G401 (cell line): ENCODE data around the gene FLT4. TPM values are rescaled to one million over a fixed set of nuclear protein-coding genes. Genes with fewer than 3 reads are reported as not detected.

Experiments
- DNase-seq: peaks from one replicate; pipeline ENCODE4 v3.0.0-alpha.2; 2015; ENCODE audit warnings: low spot score
- in situ Hi-C: cut with HindIII; loops from 2 replicates; pipeline ENCODE4 v1.10.0; 2016; ENCODE audit warnings: low sequenced_read_pairs, mixed read lengths
- total RNA-seq: library from RNA; depleted of rRNA; stranded (reverse); fragments of >200 nt; shearing (Covaris generic); gene quantifications from 2 replicates; pipeline ENCODE4 v1.2.3, GENCODE V29; 2014

FLT4 gene
- total RNA-seq, 1 experiment from 2014 or later, result 15.7 TPM

DNA sequence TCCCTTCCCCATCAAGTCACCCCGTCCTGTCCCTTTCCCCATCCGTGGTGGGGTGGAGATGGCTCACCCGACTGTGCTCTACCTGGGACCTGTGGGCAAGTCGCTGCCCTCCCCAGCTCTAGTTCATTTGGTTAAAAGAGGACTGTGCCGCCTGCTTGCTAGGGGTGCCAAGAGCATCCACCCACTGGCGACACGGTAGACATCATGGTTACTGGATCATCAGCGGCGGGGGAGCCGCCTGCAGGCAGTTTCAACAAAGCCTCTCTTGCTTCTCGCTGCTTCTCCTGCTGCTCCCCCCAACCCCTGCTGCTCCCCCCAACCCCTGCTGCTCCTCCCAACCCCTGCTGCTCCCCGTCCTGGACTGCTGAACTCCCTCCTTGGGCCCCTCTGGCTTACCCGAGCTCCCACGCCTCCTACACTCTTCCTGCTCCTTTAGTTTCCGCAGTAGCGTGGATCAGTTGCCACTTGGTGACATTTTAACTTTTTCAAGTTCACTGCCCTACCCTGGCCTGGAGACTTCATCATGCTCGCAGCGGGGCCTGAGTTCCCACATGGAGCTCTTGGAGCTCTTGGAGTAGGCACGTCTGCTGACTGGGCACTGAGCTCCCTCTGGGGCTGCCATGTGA lies 36.1 kb downstream of the FLT4 start:
- in situ Hi-C loops, result no loop called here
- DNase-seq, result no peak

DNA sequence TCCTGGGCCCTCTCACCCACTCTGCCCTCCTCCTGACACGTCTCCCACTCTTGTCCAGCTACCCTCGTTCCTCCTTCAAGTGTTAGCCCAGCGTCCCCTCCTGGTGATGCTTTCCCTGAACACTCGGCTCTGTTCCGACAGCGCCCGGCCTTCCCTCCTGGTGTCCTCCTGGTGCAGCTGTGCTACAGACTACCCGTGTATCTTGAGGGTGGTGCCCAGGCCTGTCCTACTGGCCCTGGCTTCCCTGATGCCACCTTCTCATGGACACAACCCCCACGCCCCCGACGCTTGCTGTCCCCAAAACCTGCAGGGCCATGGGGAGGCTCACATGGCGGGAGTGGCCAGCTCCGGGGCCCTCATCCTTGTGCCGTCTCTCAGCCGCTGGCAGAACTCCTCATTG lies 36.7 kb downstream of the FLT4 start:
- DNase-seq, result no peak
- in situ Hi-C loops, result no loop called here

DNA sequence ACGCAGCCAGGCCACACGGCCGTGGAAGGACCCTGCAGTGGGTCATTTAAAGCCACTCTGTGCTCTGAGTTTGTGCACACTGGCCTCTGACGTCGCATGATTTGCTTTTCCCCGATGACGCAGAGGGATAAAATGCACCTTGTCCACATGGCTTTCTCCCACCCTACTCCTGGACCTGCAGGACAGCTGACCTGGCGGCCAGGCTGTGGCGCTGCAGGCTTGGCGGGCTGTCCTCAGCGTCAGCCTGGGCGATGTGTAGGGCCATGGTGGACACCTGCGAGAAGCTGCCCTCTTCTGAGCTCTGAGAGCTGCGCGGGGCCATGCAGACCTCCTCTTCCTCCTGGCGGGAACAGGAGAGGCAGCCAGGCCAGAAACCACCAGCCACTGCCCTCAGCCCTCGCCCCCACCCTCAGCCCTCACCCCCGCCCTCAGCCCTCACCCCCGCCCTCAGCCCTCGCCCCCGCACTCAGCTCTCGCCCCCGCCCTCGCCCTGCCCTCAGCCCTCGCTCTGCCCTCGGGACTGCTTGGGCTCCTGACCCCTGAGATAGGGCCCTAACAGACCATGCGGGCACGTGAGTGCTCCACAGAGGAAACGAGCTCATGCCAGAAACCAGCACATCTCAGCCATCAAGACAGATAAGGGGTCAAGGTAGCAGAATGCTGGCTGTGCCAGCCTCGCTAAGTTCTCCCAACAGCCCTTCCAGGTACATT lies 38.1 kb downstream of the FLT4 start:
- in situ Hi-C loops, result no loop called here
- no peak for DNase-seq

DNA sequence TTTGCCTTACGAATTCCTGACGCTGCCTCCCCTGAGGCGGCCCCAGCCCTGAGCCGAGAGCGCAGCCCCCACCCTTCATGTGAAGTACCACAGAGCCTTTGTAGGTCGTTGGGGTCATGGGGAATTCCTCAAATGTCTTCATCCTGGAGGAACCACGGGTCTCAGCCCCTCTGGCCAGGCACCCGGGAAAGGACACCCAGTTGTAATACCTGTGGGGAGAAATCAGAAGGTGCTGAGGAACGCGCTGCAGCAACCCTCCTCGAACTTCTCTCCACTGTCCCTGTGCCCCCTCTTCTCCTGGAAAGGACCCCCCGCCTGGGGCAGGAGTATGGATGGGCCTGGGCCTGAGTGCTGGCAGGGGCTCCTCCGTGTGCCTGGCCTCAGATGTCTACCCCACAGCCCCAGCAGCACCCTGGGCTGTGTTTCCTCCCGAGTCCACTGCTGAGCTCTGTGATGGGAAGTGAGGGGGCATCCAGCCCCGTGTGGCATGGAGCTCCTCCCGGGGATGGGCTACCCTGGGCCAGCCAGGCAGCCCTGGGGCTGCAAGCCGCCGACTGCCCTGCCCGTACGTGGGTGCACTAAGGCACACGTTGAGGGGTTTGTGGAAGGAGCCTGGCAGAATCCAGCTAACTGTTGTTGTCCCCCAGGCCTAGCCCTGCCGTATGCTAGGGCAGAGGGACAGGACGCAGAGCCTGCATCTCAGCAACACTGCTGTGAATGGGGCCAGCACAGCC lies 39.4 kb downstream of the FLT4 start:
- DNase-seq, result no peak
- in situ Hi-C loops, result no loop called here

DNA sequence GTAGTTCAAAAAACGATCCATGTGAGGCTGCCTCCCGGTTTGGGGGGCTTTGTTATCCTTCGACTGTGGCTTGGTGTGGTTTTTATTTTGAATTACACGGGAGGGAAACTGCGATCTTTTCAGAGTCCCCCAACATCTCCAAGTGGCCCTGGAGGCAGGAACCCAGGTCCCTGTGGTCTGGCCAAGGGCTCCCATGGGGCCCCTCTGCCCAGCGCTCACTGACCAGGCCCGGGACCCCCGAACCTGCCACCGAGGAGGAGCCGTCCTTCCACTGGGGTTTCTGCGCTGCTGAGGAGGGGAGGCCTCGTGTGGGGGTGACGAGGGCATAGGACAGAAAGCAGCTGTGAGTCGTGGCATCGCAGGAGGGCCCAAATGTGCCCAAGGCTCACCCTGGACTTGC lies 40.0 kb downstream of the FLT4 start:
- in situ Hi-C loops, result no loop called here
- no peak for DNase-seq

DNA sequence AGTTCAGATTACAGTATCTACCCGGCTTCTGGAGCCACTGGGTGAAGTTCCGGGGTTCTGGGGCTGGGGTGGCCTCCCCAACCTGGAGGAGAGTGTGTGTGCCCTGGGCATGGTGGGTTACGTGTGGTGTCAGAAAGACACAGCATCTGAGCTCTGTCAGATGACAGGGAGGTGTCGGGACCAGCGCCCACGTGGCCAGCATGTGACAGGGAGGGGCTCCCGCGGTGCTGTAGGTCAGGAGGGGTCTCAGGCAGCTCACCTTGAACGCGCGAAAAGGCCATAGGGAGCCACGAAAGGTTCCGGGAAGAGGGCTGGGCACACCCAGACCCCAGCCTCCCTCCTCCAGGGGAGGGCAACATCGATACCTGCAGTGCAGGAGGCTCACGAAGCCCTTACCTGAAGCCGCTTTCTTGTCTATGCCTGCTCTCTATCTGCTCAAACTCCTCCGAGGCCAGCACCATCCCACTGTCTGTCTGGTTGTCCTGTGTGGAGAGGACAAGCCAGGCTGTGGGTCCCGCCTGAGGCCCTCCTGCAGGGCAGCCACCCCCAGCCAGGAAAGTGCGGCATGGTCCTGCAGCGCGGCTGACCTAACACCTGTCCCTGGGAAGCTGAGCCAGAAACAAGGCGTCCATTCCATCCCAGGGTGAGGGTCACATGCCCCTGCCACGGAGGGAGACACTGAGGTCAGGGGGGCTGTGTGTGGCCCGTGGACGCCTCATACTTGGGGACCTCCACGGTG lies 40.7 kb downstream of the FLT4 start:
- no peak for DNase-seq
- in situ Hi-C loops, result no loop called here

DNA sequence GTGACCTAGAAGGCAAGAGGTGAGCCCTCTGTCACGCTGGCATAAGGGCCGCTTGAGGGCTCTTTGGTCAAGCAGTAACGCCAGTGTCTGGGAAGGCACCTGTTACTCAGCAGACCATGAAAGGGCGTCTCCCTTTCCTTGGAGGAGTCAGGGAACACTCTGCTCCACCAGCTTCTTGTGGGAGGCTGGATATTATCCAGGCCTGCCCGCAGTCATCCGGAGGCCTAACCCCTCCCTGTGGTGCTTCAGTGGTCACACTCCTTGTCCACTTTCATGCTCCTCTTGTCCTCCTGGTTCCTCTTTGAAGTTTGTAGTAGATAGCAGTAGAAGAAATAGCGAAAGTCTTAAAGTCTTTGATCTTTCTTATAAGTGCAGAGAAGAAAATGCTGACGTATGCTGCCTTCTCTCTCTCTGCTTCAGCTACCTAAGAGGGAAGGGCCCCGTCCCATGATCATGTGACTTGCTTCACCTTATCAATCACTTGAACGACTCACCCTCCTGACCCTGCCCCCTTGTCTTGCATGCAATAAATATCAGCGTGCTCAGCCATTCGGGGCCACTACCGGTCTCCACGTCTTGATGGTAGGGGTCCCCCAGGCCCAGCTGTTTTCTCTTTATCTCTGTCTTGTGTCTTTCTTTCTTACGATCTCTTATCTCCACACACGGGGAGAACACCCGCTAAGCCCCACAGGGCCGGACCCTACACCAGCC lies 41.4 kb downstream of the FLT4 start:
- in situ Hi-C loops, result no loop called here
- DNase-seq, result no peak

DNA sequence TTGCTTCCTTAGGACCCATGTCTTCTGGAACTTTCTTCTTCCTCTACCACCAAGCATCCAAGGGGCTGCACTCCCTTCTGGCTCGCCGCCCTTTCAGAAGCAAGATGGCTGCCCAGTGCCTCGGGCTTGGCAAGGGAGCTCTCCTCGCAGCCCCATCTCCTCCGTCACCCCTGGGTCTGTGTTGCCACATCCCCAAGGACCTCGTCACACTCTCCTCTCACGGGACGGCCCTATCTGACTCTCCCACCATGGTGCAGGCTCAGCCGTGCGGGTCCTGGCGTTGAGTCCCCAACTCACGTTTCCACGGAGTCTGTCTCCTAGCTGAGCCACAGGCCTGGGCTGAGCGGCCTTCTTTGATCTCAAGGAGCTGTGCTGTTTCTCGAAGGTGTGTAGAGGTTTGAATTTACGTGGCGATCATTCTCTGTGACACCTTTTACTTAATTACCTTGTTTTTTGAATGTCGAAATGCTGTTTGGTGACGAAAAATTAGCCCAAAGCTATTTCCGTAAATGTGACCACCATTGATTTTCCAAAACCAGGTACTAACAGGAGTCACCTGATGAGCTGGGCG lies 43.1 kb downstream of the FLT4 start:
- in situ Hi-C loops, result no loop called here
- no peak for DNase-seq

DNA sequence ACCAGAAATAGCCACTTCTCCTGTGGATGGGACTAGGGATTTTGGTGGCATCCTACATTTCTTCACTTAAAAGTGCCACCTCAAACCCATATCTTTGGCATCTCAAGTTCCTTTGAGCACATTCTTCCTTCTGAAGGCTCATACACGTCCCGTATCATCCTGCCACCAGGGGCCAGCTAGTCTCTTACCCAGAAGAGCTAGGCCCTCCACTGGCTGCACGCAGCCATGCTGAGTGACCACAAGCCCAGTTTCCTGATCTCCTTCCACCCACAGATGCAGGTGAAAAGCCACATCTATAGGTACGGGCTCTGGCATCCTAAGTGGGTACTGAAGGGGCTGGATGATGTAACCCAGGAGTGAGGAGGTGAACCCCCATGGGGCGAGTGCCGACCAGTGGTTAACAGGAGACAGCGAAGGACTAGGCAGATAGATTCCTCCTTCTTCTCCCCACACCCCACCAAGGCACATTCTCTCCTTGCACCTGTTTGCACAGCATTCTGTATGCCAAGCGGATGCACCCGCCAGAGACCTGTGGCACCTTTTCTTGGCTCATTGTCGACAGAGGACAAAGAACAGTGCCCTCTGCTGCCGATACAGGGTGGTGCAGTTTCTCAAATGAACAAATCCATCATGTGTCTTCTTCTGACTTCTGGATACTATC lies 43.7 kb downstream of the FLT4 start:
- peak; percentile 53 for DNase-seq
- in situ Hi-C loops, result no loop called here

DNA sequence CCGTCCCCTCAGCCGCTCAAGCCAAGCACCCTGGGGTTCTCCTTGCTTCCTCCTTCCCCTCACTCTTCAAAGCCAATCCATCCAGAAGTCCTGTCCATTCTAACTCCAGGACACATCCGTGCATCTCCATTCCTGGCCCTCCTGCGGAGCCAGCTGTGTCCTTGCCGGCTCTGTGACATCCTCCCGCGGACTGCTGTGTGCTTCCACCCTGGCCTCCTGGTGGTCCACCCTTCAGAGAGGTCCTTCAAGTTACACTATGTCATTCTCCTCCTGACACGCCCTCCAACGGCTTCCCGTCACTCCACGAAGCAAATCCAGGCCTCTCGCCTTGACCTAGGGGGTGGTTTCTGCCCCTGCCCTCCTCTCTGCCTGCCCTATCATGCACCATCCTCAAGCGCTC lies 45.1 kb downstream of the FLT4 start:
- no peak for DNase-seq

DNA sequence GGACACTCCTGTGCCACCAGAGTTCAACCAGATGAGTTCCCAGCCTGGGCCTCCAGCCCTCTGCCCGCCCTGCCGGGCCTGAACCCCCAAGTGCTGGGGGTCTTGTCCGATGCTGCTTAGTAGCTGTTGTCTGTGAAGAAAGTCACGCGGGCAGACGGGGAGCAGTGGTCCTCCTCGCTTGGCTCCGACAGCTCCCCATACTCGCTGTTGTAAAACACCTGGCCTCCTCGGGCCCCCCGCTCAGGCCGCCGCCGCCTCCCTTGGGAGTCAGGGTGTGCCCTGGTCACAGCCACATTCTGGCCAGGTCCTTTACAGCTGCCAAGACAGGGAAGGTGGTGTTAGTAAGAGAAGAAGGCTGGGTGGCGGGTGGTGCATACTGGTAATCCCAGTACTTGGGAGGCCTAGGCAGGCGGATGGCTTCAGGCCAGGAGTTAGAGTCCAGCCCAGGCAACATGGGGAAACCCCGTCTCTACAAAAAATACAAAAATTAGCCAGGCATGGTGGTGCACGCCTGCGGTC lies 46.3 kb downstream of the FLT4 start:
- in situ Hi-C loops, result no loop called here
- no peak for DNase-seq

More for the DNA sequence above, 45.1 kb downstream of the FLT4 start:
- in situ Hi-C loops, result no loop called here

DNA sequence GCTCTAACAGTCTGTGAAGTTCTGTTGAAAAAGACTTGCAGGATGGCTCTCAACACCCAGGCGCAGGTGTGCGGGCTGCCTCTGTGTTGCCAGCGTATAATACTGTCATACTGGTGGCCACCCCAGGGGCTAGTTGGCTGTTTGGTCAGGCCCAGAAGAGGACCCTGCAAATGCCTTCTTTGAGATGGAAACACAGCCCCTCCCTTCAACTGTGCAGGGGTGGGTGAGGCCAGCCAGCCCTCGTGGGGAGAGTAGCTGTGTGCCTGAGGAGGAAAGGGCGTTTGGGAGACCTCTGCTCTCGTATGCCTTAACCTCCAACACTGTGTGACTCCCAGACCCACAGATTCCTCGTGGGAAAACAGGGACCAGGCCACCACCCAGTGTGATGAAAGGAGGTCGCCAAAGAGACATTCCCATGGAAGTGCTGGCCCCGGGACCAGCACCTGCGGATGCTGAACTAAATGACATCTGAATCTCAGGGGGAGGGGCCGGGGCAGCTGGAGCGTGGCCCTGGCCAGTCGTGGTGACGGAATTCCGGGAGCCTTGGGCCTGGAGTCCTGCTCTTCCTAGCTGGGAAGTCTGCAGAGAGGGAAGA lies 46.8 kb downstream of the FLT4 start:
- in situ Hi-C loops, result no loop called here
- no peak for DNase-seq

DNA sequence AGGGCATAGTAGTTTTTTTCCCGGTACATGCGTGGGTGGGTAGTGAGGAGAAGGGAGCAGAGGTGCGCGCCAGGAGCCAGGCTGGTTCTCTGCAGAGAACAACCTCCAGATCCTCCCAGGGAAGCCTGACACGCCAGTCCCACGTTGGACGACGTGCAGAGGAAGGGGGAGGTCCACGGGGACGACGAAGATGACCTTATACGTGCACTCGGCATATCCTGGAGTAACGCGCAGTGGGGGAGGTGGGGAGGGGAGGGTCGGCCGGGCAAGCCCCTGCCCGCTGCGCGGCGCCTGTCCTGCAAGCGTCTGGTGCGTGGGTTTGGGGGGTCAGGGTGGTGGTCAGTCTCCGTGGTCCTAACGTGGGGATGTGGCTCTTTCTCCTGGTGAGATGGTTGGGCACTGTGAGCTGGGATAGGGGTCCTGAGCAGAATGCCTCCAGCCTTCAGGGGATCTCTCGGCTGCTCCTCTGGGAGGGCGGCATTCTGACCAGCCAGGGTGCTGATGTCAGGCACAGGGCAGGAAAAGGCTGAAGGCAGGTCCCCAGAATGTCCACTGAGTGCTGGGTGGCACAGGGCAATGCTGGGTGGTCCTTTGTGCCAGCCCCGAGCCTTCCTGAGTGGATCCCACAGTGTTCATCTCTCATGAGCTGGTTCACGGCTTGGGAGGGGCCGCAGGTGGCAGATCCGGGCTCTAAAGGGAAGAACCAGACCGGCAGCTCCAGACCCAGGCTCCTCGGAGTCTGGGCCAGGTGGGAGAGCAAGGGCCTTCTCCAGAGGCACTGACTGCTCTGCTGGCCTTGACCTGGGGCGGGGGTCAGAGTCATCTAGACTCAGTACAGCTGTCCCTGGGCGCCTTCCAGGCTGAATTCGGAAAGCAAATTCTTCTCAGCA lies 47.6 kb downstream of the FLT4 start:
- DNase-seq, result no peak
- in situ Hi-C loops, result no loop called here

DNA sequence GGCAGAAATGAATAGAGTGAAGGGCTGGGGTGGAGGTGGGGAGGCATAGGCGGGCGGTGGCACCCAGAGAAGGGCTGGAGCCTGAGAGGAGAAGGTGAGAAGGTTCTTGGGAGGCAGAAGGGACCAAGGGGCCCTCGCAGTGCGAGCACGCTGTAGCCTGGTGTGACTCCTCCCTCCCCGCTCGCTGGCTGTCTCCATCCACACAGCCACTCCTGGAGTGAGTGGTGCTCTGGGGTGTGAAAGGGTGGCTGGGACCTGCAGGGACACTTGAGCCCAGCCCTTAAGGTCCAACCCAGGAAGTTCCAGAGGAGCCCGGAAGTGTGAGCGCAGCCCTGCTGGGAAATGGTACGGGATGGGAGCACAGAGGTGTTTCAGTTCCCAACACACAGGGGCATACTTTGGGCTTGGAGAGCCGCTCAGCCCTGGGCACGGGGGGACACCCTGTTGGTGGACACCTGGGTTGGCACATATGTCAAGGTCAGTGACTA lies 48.8 kb downstream of the FLT4 start:
- DNase-seq, result no peak
- in situ Hi-C loops, result no loop called here

DNA sequence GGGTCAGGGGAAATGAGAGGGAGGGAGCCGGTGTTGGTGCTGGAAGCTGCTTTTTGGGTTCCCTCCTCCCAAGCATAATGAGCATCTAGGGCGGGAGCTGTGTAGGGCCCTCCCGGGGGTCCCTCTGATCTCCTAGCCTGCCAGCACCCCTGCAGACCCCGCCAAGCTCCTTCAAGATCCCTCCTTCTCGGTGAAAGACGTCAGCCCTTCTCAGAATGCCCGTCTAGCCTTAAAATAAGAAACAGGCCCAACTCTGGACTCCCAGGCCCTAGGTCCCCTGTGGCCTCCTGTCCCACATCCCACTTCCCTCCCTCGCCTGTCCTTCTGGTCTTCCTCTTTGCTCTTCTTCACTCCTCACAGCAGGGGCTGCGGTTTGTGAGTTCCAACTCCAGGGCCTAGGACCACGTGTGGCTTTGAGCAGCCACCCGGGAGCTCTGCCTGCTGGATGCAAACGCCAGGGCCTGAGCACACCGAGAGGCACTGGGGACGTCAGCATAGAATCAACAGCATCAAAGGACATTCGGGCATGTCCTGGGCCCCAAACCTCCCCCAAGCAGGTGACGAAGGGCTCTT lies 49.3 kb downstream of the FLT4 start:
- in situ Hi-C loops, result no loop called here
- DNase-seq, result no peak

DNA sequence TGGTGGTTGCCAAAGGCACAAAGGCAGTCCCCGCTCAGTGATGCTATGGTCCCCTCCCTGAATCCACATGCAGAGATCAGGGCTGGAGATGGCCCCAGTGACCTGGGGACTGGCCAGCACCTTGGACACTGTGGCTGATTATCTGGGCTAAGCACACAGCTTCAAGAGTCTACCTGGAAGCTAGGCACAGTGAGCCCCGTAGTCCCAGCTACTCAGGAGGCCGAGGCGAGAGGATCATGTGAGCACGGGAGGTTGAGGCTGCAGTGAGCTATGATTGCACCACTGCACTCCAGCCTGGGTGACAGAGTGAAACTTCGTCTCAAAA lies 49.8 kb downstream of the FLT4 start:
- in situ Hi-C loops, result no loop called here
- DNase-seq, result no peak
